Measurements from ENCODE around the gene NIN.
"Not testable (repeated sequence)": the region's sequence is repeated elsewhere in the genome, so short reads cannot be mapped to it uniquely, and the experiment has no call there.

DNA sequence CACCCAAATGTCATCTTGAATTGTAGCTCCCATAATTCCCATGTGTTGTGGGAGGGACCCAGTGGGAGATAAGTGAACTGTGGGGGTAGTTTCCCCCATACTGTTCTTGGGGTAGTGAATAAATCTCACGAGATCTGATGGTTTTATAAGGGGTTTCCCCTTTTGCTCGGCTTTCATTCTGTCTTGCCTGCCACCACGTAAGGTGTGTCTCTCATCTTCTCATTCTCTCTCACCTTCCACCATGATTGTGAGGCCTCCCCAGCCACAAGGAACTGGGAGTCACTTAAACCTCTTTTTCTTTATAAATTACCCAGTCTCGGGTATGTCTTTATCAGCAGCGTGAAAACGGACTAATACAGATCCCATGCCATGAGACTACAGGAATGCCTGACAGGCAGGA, 11.7 kb downstream of the NIN start:
- not testable (repeated sequence) for TF ChIP-seq POLR2A (IDR thresholded peaks at IDR 0.05)
- TF ChIP-seq, protein P1, sequence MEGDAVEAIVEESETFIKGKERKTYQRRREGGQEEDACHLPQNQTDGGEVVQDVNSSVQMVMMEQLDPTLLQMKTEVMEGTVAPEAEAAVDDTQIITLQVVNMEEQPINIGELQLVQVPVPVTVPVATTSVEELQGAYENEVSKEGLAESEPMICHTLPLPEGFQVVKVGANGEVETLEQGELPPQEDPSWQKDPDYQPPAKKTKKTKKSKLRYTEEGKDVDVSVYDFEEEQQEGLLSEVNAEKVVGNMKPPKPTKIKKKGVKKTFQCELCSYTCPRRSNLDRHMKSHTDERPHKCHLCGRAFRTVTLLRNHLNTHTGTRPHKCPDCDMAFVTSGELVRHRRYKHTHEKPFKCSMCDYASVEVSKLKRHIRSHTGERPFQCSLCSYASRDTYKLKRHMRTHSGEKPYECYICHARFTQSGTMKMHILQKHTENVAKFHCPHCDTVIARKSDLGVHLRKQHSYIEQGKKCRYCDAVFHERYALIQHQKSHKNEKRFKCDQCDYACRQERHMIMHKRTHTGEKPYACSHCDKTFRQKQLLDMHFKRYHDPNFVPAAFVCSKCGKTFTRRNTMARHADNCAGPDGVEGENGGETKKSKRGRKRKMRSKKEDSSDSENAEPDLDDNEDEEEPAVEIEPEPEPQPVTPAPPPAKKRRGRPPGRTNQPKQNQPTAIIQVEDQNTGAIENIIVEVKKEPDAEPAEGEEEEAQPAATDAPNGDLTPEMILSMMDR (IDR thresholded peaks at IDR 0.05 in 8 of 11, conservative IDR thresholded peaks at IDR 0.05 in 3 of 11) = not testable (repeated sequence)
